Stimulated activated CD4-positive, alpha-beta T cell treated with anti-CD3 and anti-CD28 coated beads, TNF-alpha, amount 100 ng/mL, for 4 hours (primary cell): ENCODE results near the gene SEL1L2.

ENCODE experiments used
- DNase-seq, 3 experiments: peaks; one replicate each; pipeline ENCODE4 v3.0.0-alpha.2; 2020; ENCODE audit warnings: low read depth in 3 of 3

Gene SEL1L2

GRCh38 chr20:13817342-13817741 is 173.1 kb downstream of the SEL1L2 start:
- DNase-seq: no peak

- DNase-seq: no peak
Measured at GRCh38 chr20:13816757-13817156, 173.7 kb downstream of the SEL1L2 start.

- DNase-seq: no peak
Measured at GRCh38 chr20:13814672-13815071, 175.7 kb downstream of the SEL1L2 start.

GRCh38 chr20:13813910-13814309 is 176.5 kb downstream of the SEL1L2 start:
- no peak for DNase-seq

- no peak for DNase-seq
Measured at GRCh38 chr20:13810446-13810845, 180.0 kb downstream of the SEL1L2 start.

- no peak for DNase-seq
Measured at GRCh38 chr20:13809855-13810254, 180.6 kb downstream of the SEL1L2 start.

GRCh38 chr20:13809373-13809772 is 181.0 kb downstream of the SEL1L2 start:
- no peak for DNase-seq

GRCh38 chr20:13800728-13801134 is 189.7 kb downstream of the SEL1L2 start:
- DNase-seq: no peak

GRCh38 chr20:13799974-13800373 is 190.4 kb downstream of the SEL1L2 start:
- DNase-seq: no peak
